RPMI7951 (cell line): ENCODE measurements around the gene ZBTB25. TPM values are rescaled to one million over a fixed set of nuclear protein-coding genes. Genes with fewer than 3 reads are reported as not detected.
A peak's percentile ranks its signal among the peaks of the same experiment; 100 is the strongest.

Experiments
- DNase-seq: peaks from one replicate; pipeline ENCODE4 v3.0.0-alpha.2; 2012; ENCODE audit warnings: low read depth
- total RNA-seq: library from RNA; depleted of rRNA; stranded (reverse); fragments of >200 nt; shearing (Covaris generic); gene quantifications from 2 replicates; pipeline ENCODE4 v1.2.3, GENCODE V29; 2014

ZBTB25 gene
- total RNA-seq, 1 experiment from 2014 or later: 8.3 TPM

DNA sequence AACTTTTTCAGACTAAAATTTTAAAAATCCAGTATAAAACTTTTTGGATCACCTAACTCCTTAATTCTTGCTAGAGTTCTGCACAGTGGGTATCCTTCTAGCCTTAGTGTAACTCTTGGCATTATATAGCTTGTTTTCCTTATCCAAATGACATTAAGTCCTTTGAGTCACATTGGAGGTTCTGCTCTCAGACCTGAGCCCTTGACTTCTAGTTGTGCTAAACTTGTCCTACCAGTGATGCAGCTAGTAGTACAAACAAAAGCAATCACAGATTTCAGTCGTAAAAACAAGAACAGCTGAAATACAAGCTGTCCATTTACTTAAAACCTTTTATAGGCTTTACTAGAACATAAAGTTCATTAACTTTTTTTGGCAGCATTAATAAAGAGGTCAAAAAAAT, 11.4 kb upstream of the ZBTB25 start:
- DNase-seq: no peak

DNA sequence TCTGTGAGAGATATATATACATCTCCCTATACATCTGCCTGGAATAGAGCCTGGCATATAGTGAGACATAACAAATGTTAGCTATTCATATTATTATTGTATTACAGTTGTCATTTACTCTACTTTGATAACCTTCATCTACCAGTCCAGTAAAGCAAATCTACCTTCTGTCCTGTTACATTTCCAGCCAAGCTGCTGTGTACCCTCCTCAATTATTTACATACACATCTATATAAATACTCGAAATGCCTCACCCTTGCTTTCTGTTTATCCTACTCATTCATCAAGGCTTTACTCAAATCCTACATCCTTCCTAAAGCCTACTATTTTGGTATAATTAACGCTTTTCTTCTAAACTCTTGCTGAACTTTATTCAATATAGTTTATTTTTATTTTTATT, 9.6 kb upstream of the ZBTB25 start:
- no peak for DNase-seq

DNA sequence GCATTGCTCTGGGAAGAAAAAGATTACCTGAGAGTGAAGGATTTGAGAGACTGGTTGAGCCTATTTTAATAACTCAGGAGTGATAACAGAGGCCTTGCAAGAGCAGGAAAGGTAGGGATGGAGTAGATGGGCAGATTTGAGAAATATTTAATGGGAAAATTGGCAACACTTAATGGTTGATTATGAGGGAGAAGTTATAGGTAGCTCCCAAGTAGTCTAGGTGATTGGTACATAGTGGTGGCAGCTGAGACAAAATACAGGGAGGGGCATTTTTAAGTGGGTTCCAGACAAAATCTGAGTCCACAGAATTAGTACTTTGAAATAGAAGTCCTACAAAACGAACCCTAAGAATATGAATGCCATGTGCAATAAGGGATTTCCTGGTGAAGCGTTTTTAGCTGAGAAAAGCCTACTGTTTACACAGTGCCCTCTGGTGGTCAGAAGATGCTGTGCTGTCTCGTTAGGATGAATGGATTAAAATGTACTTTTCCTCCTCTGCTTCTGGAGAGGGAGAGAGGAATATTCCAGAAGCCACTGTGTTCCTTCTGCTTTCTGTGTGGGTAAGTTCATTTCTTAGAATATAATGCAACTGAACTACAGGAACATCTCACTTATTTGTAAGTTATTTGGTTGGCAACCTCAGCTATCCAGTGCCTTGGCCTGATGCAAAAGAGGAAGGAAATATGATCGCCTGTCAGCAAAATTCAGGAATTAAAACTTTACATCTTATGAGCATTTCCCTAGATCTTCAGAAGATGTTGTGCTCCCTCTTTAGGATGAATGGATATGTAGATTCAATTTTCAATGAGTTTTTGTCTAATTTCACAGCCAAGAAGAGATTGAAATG, 7.4 kb upstream of the ZBTB25 start:
- DNase-seq: peak; percentile 61

DNA sequence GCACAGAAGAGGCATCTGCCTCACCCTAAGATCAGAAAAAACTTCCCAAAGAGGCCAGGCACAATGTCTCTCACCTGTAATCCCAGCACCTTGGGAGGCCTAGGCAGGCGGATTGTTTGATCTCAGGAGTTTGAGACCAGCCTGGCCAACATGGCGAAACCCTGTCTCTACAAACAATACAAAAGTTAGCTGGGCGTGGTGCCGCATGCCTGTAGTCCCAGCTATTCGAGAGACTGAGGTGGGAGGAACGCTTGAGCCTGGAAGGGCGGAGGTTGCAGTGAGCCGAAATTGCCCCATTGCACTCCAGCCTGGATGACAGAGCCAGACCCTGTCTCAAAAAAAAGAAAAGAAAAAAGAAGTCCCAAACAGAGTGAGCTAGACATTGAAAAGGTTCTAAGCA, 5.4 kb upstream of the ZBTB25 start:
- no peak for DNase-seq

DNA sequence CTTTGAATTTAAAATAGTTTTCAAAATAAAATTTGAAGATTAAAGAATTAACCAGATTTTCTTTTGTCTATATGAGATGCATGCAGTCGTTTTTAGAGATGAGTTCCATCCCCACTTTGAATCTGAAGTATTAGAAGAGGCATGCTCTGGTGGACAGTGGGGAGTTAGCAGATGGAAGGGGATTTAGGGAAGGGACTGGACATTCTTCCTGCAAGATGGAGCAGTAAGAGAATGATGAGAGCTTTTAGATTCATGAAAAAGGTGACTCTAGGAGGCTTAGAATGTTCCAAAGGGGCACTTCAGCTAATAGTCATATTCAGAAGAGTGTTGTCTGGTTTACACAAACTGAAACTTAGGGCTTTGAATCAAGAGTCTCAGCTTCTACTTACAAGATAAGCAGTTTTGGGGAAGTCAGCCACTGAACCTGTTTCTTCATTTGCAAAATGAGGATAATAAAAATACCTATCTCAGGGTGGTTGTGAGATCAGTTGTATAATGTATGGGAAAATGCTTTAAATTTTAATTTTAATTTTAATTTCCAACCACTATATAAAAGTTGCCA, 4.7 kb upstream of the ZBTB25 start:
- no peak for DNase-seq

DNA sequence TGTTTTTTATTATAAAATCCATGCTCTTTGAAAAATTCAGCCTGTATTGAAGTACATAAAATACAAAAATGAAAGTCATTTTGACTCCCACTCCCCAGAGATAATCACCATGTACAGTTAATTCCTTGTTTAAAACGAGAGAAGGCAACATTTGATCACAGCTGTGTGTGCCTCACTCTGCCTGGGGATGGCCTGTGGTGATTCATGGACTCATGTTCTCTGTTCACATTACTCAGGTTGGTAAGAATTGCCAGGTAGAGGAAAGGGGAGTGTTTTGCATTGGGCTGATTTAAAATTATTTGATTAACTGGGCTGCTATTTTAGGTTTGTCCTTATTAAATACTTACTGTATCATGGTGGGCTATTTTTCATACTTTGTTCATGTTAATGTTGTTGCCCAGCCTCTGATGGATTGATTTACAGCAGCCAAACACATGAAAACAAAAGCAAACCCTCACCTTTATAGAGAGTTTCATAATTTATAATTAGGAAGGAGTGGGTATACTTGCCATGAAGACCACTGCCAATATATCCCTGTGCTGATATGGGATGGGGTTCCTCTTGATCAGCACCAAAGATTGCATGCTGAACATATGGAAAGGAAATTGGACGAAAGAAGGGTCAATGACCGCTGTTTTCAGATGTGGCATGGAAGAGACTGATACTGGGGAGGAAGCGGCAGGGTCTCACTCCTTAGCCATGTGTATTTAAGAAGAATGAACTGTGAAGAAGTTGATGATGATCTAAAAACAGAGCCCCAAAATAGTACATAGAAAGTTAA, 3.9 kb upstream of the ZBTB25 start:
- no peak for DNase-seq

DNA sequence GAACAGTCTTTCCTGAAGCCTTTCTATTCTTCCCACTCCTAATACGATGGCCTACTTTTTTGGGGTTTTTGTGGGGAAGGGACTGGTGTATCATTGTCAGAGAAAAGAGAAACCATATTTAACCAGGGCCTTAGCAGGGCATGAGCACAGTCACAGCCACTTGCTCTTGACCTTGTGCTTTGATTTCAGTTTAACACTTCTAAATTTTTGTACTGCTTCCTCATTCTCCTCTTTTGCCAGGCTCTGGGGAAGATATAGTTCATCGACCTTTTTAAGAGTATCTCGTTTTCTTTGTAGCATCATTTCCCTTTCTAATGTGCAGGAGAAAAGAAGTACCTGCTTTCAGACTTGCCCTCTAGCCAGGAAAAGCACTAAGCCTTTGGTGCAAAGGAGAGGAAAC, 3.1 kb upstream of the ZBTB25 start:
- DNase-seq: no peak

DNA sequence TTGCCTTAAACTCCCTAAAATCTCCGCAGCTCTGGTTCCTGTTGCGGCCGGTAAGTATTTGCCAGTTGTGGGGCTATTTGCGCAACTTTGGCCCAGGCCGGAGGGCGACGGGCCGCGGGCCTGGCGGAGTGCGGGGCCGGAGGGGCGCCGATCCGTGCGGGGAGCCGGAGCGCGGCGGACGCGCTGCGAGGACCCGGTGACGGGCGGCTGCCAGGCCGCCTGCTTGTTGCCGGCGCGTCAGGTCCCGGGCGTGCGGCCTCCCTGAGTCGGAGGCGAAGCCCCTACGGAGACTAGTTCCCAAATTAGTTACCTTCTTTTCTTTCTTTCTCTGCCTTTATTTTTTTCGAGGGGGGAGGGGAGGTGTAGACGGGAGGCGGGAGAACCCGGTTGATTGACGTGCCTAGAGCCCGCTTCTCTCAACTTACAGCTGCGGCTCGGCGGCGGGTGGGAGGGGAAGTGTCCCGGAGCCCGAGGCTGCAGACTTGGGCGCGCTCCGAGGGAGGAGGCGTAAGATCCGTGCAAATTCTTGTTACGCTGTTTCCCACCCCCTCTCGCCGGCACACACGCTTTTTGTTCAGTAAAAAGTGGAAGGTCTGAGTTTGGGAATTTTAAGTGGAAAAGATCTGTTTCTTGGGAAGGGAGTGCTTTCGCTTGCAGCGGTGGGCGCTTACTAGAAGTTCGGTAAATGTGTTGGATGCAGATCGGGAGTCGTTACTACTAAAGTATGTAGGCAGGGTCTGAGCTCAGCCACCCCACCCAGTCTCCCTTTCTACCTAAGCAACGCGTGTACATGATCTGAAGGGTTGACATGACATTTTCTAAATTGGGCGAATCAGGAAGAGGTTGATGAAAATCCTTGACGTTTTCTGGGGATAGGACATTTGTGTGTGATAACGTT, 1.5 kb upstream of the ZBTB25 start:
- DNase-seq: peak; percentile 88

DNA sequence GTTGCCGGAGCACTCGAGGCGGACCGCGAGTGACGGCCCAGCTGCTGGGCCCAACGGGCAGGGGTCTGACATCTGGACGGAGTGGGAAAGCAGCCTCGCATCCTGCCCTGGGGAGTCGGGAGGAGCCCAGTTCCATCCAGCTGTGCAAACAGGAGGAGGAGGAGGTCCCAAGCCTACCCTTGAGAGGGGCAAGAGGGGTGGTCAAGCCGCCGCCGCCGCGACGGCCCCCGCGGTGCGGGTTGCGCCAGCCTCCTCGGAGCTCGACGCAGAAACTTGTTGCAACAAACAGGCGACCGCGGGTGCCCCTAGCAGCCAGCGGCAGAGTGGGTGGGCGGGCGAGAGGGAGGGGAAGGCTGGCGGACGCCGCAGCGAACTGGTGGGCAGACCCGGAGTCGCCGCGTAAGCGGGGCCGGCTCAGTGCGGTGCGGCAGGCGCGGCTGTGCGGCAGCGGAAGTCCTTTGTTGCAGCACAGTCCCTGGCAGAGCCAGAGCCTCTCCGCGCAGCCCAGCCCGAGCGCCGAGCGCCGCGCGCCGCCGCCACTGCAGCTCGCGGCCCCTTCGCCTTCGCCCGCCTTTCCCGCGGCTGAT, 765 bp upstream of the ZBTB25 start, which contains the start of gene ZBTB1:
Gene ZBTB1 (plus strand): TSS at position 461 of the 587 bp plus-strand sequence. CDS start 16,735 bp downstream, outside the sequence.
- peak; percentile 86 for DNase-seq

DNA sequence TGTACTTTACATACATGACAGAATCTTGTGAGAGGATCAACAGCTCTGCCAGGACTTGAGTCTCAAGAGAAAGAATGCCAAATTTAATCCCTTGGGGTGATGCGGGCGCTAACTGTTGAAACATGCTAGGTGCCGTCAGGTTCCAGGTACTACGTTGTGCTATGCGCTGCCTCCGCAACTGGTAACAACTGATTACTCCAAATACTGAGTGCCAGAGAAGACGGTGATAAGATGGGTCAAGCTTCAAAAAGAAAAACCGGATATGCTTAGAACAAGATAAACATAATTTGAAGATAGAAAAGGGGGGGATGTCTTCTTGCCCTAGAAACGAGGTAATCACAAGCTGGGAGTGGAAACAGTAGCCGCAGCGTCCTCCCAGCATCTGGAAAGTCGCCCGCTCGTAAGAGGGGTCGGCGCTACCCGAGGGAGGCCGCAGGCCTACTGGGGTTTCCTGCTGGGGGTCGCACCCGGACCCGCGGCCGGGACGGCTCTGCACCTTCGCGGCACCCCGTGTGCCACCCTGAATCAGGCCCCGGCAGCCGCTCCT, 678 bp downstream of the ZBTB25 start:
- no peak for DNase-seq

DNA sequence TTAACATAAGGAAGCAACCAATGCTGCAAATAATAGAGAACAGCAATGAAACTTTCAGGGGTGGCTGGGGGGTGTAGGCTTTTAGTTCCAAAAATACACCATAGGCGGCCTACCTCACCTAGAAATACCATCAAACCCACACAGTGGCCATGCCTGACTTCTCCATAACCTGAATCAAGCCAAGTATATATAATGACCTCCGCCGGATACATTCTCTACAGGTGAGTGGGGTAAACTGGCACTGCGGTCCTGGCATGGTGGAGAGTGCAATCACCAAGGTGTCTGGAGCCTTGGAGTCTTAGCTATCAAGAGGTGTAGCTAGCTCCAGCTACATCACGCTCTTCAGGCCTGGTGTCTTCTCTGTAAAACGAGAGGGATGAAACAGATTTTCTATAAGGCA, 1.2 kb downstream of the ZBTB25 start:
- DNase-seq: no peak

DNA sequence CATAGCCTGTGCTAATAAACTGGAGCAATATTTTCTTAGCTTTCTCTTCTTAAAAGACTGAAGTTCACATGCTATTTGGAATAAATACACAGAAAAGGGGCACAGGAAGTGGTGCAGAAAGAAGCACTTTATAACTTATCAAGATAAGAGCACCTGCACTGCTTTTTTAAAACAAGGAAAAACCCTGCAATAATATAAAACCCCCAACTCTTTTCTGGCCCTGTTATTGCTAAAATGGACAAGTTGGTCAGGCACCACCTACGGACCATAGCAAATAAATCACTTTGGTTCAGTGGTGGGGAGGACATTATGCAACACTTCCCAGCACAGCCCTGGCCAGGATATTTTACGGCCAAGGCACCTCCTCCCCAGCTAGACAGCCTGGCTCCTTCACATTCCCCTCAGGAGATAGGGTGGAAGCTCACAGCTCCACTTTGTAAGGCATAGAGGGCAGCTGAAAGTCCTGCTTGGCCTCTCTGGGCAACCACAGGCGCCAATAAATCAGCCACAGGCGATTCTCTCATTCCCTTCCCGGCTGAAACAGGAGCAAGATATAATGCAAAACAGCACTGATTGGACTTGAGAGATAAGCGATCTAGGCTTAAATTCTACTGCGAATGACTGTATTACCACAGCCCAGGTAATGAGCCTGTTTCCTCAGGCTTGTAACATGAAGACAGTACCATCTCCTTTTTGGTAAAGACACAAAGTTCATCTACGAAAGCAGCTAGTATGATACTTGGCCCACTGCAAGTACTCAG, 2.0 kb downstream of the ZBTB25 start:
- DNase-seq: peak; percentile 88

DNA sequence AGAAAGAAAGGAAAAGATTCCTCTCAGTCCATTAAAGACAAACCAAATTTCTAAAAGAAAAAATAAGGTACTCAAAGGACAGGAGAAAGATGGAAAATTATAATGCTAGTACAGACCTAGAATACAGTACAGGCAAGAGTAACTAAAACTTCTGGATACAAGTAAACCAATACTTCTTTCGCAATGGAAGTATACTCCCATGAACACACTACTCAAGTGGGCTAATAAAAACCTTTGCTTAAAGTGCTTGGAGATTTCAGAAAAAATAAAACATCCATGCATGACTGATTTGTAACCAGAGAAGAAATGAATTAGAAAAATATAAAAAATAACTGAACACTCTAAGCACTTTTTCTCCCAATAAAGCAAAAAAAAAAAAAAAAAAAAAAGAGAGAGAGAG, 3.5 kb downstream of the ZBTB25 start:
- DNase-seq: no peak

DNA sequence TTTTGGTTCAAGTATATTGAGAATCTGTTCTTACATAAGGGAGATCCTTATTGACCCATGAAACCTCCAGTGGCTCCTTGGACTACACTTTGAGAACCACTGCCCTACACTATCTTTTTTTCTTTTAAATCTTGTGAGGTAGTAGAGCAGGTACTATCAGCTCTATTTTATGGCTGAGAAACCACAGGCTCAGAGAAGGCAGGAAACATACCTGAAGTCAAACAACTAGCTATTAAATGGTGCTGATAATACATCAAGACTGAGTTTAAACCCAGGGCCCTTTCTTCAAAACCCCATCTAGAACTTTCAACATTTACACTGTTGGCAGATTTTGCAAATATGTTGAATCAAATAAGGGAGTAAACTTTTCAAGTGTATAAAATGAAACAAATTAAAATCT, 6.9 kb downstream of the ZBTB25 start:
- DNase-seq: no peak

DNA sequence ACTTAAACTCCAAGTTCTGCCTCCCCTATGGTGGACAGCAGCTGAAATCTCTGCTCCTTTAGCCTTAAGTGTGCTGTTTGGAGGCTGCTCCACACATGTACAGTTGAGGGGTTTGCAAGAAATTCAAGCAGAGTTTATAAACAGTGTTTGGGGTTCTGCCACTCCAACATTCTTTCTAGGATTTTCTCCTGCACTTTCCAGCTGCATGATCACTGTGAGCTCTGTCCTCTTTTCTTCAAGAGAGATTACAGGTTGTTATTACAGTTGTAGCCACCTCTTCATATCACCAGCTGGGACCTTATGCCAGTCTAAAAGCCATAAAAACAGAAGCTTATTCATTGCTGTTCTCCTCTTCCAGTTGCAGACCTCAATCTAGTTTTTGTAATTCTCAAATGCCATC, 8.4 kb downstream of the ZBTB25 start:
- DNase-seq: no peak

DNA sequence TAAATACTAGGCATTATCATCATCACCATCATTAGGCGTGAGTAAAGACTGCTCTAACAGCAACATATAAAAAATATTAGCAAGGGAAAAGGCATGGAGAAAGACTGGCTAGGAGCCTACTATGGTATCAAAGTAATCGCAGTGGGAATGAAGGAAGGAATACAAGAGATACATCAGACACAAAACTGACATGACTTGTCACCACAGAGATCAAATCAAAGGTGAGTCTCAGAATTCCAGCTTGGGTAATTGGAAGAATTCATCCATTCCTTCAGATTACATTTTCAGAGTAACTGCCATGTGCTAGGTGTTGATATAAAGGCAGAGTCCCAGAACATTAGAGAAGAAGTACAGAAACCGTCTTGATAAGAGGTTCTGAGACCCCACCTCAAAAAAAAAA, 10.2 kb downstream of the ZBTB25 start:
- no peak for DNase-seq

DNA sequence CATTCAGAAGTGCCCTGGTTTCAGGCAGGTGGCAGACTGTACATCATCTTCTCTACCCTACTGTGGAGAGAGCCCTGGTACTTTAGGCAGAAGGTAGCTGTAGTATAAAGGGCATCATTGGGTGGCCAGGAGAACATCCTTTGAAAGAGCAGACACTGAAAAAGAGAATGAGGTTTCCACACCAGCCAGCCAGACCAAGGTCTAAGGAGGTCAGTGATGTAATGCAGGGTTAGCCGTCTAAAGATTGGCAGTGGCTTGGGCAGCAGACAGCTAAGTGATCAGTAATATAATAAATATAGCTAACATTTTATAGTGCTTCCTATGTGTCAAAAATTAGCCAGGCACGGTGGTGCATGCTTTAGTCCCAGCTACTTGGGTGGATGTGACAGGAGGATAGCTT, 12.0 kb downstream of the ZBTB25 start:
- no peak for DNase-seq

DNA sequence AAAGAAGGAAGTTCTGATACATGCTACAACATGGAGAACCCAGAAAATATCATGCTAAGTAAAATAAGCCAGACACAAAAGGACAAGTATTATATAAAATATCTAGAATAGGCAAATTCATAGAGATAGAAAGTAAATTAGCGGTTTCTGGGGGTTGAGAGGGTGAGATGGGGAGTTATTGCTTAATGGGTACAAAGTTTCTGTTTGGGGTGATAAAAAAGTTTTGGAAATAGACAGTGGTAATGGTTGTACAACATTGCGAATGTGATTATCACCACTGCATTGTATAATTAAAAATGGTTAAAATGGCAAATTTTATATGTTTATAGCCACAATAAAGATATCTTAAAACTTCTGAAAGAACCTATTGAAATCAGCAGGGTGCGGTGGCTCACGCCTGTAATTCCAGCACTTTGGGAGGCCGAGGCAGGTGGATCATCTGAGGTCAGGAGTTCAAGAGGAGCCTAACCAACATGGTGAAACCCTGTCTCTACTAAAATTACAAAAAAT, 15.0 kb downstream of the ZBTB25 start:
- no peak for DNase-seq

DNA sequence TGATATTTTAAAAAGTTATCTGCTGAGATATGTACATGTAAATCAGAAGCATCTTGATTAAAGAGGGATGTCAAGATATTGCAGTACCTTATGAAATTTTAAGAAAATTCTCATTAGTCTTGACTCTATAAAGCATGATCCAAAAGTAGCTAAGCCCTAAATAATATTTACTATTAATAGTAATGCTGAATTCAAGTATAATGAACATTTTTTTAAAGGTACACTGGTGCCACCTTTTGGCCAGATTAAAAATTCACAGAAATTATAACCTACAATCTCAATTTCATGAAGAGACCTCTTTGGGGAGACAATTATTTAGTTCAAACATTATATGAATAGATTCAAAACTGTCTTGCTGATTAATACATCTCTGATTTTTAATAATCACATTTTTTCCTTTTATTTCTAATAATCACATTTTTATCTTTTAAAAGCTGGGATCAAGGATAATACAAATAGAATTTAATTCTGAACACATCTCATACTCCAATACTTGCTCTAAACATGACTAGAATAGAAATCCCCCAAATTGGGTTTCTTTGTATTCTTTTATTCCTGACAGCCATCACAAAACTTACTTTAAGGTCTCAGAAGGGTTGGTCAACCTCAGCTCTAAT, 24.9 kb downstream of the ZBTB25 start:
- peak; percentile 19 for DNase-seq

DNA sequence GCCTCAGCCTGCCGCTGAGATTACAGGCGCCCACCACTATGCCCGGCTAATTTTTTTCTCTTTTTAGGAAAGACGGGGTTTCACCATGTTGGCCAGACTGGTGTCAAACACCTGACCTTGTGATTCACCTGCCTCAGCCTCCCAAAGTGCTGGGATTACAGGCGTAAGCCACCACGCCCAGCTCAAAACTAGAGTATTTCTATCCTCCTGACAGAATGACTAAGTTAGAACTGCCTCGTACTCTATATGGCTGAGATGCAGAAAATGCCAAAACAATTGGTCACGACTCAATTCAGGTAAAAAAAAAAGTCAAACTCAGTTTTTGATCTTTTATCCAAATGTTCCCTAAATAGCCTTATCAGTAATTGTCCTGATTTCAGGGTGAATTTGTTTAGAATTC, 27.2 kb downstream of the ZBTB25 start:
- no peak for DNase-seq
